ENCODE results near the gene SCAF1. TPM values are rescaled to one million over a fixed set of nuclear protein-coding genes. Genes with fewer than 3 reads are reported as not detected.
A peak's percentile ranks its signal among the peaks of the same experiment; 100 is the strongest.

Gene SCAF1
- total RNA-seq, 6 donors from 2014 or later = 28.6 to 98.5 (median 71.0) TPM

GRCh38 chr19:49645995-49646394, 4.0 kb downstream of the SCAF1 start:
- no peak overlapping the region for H3K4me3 ChIP-seq
- no peaks in the 10 kb centered on the region for H3K27me3 ChIP-seq
- peaks cover 16 to 41% (median 26%) of the 10 kb centered on the region in 4 donors for H3K4me1 ChIP-seq
- ATAC-seq (ENCODE audit: low FRiP score in 2 of 2) (no peak), DNase-seq (no peak)
- H3K9me3 ChIP-seq = no peaks in the 10 kb centered on the region
- WGBS, 2 donors = 94% methylated on average over 6 to 13 of the region's 13 CpGs
- H3K36me3 ChIP-seq = peaks cover 9 to 60% (median 42%) of the 10 kb centered on the region in 4 donors
- no peak overlapping the region for H3K27ac ChIP-seq
- TF ChIP-seq POLR2A (IDR thresholded peaks at IDR 0.05) (no peak), CTCF (IDR thresholded peaks at IDR 0.05) (no peak), POLR2AphosphoS5 (IDR thresholded peaks at IDR 0.05) (no peak), EP300 (IDR thresholded peaks at IDR 0.05) (no peak)

DNA sequence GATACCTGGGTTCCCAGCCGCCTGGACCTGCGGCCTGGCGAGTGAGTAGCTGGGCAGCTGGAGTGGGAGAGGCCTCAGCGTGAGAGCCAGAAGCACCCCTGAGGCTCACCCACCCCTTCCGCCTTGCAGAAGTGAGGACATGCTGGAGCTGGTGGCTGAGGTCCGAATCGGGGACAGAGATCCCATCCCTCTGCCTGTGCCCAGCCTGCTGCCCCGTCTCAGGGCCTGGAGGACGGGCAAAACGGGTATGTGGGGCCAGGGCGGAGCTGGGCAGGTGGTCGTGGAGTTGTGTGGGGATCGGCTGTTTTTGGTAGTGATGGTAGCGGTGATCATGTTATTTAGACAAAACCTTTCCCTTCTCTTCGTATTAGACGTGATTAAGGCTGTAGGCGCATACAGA, 4.6 kb downstream of the SCAF1 start:
- DNase-seq (no peak), ATAC-seq (ENCODE audit: low FRiP score in 2 of 2) (no peak)
- no peaks in the 10 kb centered on the region for H3K9me3 ChIP-seq
- 95 to 98% methylated on average over 15 of the region's 17 CpGs for WGBS, 2 donors
- H3K27me3 ChIP-seq = no peaks in the 10 kb centered on the region
- TF ChIP-seq EP300 (IDR thresholded peaks at IDR 0.05) = no peak
- TF ChIP-seq POLR2AphosphoS5 (IDR thresholded peaks at IDR 0.05) = no peak
- TF ChIP-seq CTCF (IDR thresholded peaks at IDR 0.05) = no peak
- TF ChIP-seq POLR2A (IDR thresholded peaks at IDR 0.05) = no peak
- H3K36me3 ChIP-seq = peaks cover 9 to 66% (median 48%) of the 10 kb centered on the region in 4 donors
- H3K4me1 ChIP-seq = peaks cover 15 to 35% (median 21%) of the 10 kb centered on the region in 4 donors
- H3K27ac ChIP-seq = no peak overlapping the region
- no peak overlapping the region for H3K4me3 ChIP-seq

DNA sequence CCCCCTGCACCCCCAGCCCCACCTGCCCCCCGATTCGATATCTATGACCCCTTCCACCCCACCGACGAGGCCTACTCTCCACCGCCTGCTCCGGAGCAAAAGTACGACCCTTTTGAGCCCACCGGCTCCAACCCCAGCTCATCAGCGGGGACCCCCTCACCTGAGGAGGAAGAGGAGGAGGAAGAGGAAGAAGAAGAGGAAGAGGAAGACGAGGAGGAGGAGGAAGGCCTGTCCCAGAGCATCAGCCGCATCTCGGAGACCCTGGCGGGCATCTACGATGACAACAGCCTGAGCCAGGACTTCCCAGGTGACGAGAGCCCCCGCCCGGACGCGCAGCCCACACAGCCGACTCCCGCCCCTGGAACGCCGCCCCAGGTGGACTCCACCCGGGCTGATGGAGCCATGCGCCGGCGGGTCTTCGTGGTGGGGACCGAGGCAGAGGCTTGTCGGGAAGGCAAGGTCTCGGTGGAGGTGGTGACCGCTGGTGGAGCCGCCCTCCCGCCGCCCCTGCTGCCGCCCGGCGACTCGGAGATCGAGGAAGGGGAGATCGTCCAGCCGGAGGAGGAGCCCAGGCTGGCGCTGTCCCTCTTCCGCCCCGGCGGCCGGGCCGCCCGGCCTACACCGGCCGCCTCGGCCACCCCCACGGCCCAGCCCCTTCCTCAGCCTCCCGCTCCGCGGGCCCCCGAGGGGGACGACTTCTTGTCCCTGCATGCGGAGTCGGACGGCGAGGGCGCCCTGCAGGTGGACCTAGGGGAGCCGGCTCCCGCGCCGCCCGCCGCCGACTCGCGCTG, 9.2 kb downstream of the SCAF1 start:
- H3K4me1 ChIP-seq = no peaks in the 10 kb centered on the region
- H3K27ac ChIP-seq = no peak overlapping the region
- H3K36me3 ChIP-seq = peaks cover 36 to 94% (median 83%) of the 10 kb centered on the region in 4 donors
- H3K9me3 ChIP-seq = no peaks in the 10 kb centered on the region
- peak in 1 of 2 donors; percentile 81 for DNase-seq
- H3K4me3 ChIP-seq = no peak overlapping the region
- no peak for TF ChIP-seq EP300 (IDR thresholded peaks at IDR 0.05)
- no peak for TF ChIP-seq CTCF (IDR thresholded peaks at IDR 0.05)
- TF ChIP-seq POLR2AphosphoS5 (IDR thresholded peaks at IDR 0.05) = no peak
- no peak for TF ChIP-seq POLR2A (IDR thresholded peaks at IDR 0.05)
- H3K27me3 ChIP-seq = no peaks in the 10 kb centered on the region
- ATAC-seq (ENCODE audit: low FRiP score in 2 of 2) = no peak
- 91 to 94% methylated on average over 42 to 60 of the region's 72 CpGs for WGBS, 2 donors

GRCh38 chr19:49651820-49652550, 10.0 kb downstream of the SCAF1 start:
- Histone ChIP-seq H3K27ac (no peak overlapping the region), H3K9me3 (no peaks in the 10 kb centered on the region), H3K36me3 (peaks cover 38 to 94% (median 83%) of the 10 kb centered on the region in 4 donors), H3K4me1 (no peaks in the 10 kb centered on the region), H3K27me3 (no peaks in the 10 kb centered on the region), H3K4me3 (no peak overlapping the region)
- 97 to 98% methylated on average over 74 to 109 of the region's 110 CpGs for WGBS, 2 donors
- TF ChIP-seq CTCF (IDR thresholded peaks at IDR 0.05) (no peak), POLR2A (IDR thresholded peaks at IDR 0.05) (no peak), POLR2AphosphoS5 (IDR thresholded peaks at IDR 0.05) (no peak), EP300 (IDR thresholded peaks at IDR 0.05) (no peak)
- DNase-seq (peak in 1 of 2 donors; percentile 84), ATAC-seq (ENCODE audit: low FRiP score in 2 of 2) (no peak)

Data from upper lobe of left lung (tissue), 6 donors.